ENCODE measurements around the gene IL1R1. TPM values are rescaled to one million over a fixed set of nuclear protein-coding genes. Genes with fewer than 3 reads are reported as not detected.

Gene IL1R1
- total RNA-seq, 1 experiment from 2014 or later, result 23.5 TPM

DNA sequence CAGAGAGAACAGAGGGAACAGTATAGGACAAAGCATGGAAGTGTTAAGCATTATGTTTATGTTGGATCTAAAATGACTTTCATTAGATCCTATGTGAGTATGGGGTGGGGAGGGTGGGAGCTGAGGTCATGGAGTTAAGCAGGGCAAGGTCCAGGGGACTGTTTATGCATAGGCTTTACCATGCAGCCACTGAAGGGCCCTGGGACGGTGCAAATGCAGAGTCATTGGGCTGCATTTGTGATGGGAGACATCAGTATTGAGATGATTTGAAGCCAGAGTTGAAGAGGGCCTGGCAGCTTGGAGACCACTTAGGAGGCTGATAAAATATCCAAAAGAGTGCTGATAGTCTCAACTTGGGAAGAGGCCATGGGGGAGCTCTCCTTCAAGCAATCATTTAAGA lies 66.9 kb downstream of the IL1R1 start:
- intact Hi-C loops (cut with micrococcal nuclease; ENCODE audit: unreplicated experiment), result no loop called here
- Histone ChIP-seq H3K4me1 (no peaks in the 10 kb centered on the region), H3K36me3 (ENCODE audit: control insufficient read depth, insufficient read depth, low read length) (no peaks in the 10 kb centered on the region), H3K9me3 (no peaks in the 10 kb centered on the region), H3K4me3 (ENCODE audit: low read depth, low read length) (no peak overlapping the region), H3K27me3 (replicated peaks; ENCODE audit: control insufficient read depth, insufficient read depth, low read length) (no peaks in the 10 kb centered on the region)
- Mint-ChIP-seq H3K27ac (ENCODE audit: unreplicated experiment) (no peak overlapping the region), H3K4me3 (ENCODE audit: unreplicated experiment) (no peak overlapping the region), H3K4me1 (ENCODE audit: low read depth, unreplicated experiment) (no peaks in the 10 kb centered on the region), H3K36me3 (ENCODE audit: insufficient read depth, unreplicated experiment) (no peaks in the 10 kb centered on the region), H3K27me3 (ENCODE audit: insufficient read depth, unreplicated experiment) (no peaks in the 10 kb centered on the region), H3K9me3 (ENCODE audit: unreplicated experiment) (peaks cover 17% of the 10 kb centered on the region)
- TF ChIP-seq, protein P1, sequence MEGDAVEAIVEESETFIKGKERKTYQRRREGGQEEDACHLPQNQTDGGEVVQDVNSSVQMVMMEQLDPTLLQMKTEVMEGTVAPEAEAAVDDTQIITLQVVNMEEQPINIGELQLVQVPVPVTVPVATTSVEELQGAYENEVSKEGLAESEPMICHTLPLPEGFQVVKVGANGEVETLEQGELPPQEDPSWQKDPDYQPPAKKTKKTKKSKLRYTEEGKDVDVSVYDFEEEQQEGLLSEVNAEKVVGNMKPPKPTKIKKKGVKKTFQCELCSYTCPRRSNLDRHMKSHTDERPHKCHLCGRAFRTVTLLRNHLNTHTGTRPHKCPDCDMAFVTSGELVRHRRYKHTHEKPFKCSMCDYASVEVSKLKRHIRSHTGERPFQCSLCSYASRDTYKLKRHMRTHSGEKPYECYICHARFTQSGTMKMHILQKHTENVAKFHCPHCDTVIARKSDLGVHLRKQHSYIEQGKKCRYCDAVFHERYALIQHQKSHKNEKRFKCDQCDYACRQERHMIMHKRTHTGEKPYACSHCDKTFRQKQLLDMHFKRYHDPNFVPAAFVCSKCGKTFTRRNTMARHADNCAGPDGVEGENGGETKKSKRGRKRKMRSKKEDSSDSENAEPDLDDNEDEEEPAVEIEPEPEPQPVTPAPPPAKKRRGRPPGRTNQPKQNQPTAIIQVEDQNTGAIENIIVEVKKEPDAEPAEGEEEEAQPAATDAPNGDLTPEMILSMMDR (IDR thresholded peaks at IDR 0.05; ENCODE audit: insufficient read depth in 1 of 2, low read depth in 1 of 2, low read length in 1 of 2, severe bottlenecking in 1 of 2, unreplicated experiment in 1 of 2), result no peak
- no peak for DNase-seq
- POLR2A ChIA-PET, result no interaction called here
- no TSS peak for BruUV-seq (replicated peaks)
- CTCF ChIA-PET, result no interaction called here

DNA sequence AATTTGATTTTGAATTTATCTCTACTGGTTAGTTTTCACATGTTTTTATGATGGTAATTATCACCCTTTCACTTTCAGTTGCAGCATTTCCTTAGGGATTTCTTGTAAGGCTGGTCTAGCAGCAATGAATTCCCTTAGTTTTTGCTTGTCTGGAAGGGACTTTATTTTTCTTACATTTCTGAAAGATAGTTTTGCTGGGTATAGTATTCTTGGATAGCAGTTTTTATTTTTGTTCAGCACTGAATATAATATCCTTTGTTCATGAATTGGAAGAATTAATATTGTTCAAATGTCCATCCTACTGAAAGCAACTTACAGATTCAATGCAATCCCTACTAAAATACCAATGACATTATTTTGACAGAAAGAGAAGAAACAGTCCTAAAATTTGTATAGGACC lies 74.5 kb downstream of the IL1R1 start:
- POLR2A ChIA-PET, result no interaction called here
- H3K36me3 Mint-ChIP-seq (ENCODE audit: insufficient read depth, unreplicated experiment), result no peaks in the 10 kb centered on the region
- no peak overlapping the region for H3K4me3 Mint-ChIP-seq (ENCODE audit: unreplicated experiment)
- no peak for DNase-seq
- intact Hi-C loops (cut with micrococcal nuclease; ENCODE audit: unreplicated experiment), result no loop called here
- Histone ChIP-seq H3K4me1 (no peaks in the 10 kb centered on the region), H3K36me3 (ENCODE audit: control insufficient read depth, insufficient read depth, low read length) (no peaks in the 10 kb centered on the region), H3K9me3 (peaks cover 15% of the 10 kb centered on the region), H3K4me3 (ENCODE audit: low read depth, low read length) (no peak overlapping the region), H3K27me3 (replicated peaks; ENCODE audit: control insufficient read depth, insufficient read depth, low read length) (no peaks in the 10 kb centered on the region)
- H3K27ac Mint-ChIP-seq (ENCODE audit: unreplicated experiment), result no peak overlapping the region
- CTCF ChIA-PET, result no interaction called here
- BruUV-seq (replicated peaks), result no TSS peak
- H3K9me3 Mint-ChIP-seq (ENCODE audit: unreplicated experiment), result peaks cover 26% of the 10 kb centered on the region
- no peaks in the 10 kb centered on the region for H3K4me1 Mint-ChIP-seq (ENCODE audit: low read depth, unreplicated experiment)
- no peaks in the 10 kb centered on the region for H3K27me3 Mint-ChIP-seq (ENCODE audit: insufficient read depth, unreplicated experiment)
- TF ChIP-seq, protein P1 (IDR thresholded peaks at IDR 0.05; ENCODE audit: insufficient read depth in 1 of 2, low read depth in 1 of 2, low read length in 1 of 2, severe bottlenecking in 1 of 2, unreplicated experiment in 1 of 2), result no peak

DNA sequence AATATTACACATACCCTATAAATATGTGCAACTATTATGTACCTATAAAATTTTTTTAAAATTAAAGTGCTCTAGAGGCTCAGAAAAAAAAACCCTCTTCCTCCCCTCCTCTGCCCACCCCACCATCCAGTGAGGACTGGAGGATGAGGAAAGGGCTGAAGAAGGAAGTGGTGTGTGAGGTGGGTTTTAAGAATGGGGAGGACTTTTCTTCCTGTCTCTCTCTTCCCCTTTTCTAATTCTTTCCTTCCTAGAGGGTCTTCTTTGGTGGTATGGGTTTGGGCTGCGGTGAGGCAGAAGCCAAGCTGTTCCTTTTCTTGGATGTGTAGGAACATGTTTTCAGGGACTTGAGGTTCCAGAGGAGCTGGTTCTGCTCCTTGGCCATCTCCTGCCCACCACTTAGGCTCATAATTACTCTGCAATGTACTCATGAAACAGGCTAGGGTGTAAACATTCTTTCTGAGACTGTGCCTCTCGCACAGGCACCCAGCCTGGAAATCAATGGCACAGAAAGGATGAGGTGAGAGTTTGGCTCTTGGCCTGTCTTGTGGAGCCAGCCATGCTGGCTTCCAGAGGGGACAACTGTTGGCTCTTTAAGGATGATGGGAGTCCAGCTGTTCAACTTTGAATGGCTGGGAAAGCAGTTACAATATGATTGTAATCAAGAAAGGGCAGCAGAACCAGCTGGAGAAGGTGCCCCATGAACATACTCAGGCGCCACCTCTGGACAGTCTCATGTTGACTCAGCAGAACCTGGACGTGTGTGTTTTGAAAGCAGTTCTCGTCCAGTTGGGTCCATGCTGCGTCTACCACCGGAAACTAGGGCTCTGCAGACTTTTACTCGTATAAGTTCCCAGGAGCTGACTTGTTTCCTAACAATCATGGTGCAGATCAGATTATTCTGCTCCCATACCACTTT lies 82.5 kb downstream of the IL1R1 start:
- no TSS peak for BruUV-seq (replicated peaks)
- H3K4me1 Mint-ChIP-seq (ENCODE audit: low read depth, unreplicated experiment), result peaks cover 19% of the 10 kb centered on the region
- H3K36me3 Mint-ChIP-seq (ENCODE audit: insufficient read depth, unreplicated experiment), result no peaks in the 10 kb centered on the region
- no peak for DNase-seq
- no peak overlapping the region for H3K4me3 ChIP-seq (ENCODE audit: low read depth, low read length)
- no peaks in the 10 kb centered on the region for H3K27me3 Mint-ChIP-seq (ENCODE audit: insufficient read depth, unreplicated experiment)
- H3K9me3 ChIP-seq, result no peaks in the 10 kb centered on the region
- H3K27ac Mint-ChIP-seq (ENCODE audit: unreplicated experiment), result no peak overlapping the region
- H3K4me1 ChIP-seq, result peaks cover 20% of the 10 kb centered on the region
- H3K9me3 Mint-ChIP-seq (ENCODE audit: unreplicated experiment), result peaks cover 16% of the 10 kb centered on the region
- CTCF ChIA-PET, result no interaction called here
- intact Hi-C loops (cut with micrococcal nuclease; ENCODE audit: unreplicated experiment), result no loop called here
- POLR2A ChIA-PET, result no interaction called here
- H3K36me3 ChIP-seq (ENCODE audit: control insufficient read depth, insufficient read depth, low read length), result no peaks in the 10 kb centered on the region
- no peaks in the 10 kb centered on the region for H3K27me3 ChIP-seq (replicated peaks; ENCODE audit: control insufficient read depth, insufficient read depth, low read length)
- no peak overlapping the region for H3K4me3 Mint-ChIP-seq (ENCODE audit: unreplicated experiment)
- TF ChIP-seq, protein P1 (IDR thresholded peaks at IDR 0.05; ENCODE audit: insufficient read depth in 1 of 2, low read depth in 1 of 2, low read length in 1 of 2, severe bottlenecking in 1 of 2, unreplicated experiment in 1 of 2), result no peak
